CD4-positive, alpha-beta T cell (primary cell): Measurements from ENCODE around the gene MED12L. TPM values are rescaled to one million over a fixed set of nuclear protein-coding genes. Genes with fewer than 3 reads are reported as not detected.
A peak's percentile ranks its signal among the peaks of the same experiment; 100 is the strongest.

Experiments
- ATAC-seq: fragments of 200-7000 bp; cut with Tn5 transposase; one replicate; pipeline ENCODE4 v1.10.0; 2022; ENCODE audit warnings: mild to moderate bottlenecking; ENCODE audit not compliant: poor library complexity
- CTCF ChIA-PET: fragments of 350-600 bp; sonication (Branson Sonifier 250); formaldehyde crosslinking; loops from one replicate; lab custom pipeline; 2021; ENCODE audit warnings: antibody characterized with exemption, inconsistent platforms; lab: Charles Lee
- POLR2A ChIA-PET: fragments of 350-600 bp; sonication (Branson Sonifier 250); formaldehyde crosslinking; loops from one replicate; lab custom pipeline; 2021; ENCODE audit warnings: antibody characterized with exemption, inconsistent platforms; lab: Charles Lee
- DNase-seq, 14 experiments: peaks; one replicate each; pipeline ENCODE4 v3.0.0-alpha.2; 2013 to 2020; ENCODE audit warnings: mixed read lengths in 2 of 14
- H3K27ac ChIP-seq, 2 donors: one replicate each; pipeline versions ENCODE4 v1.5.1 to v1.7.0; 2013; ENCODE audit warnings: low read length in 2 of 2, low read depth in 1 of 2, mild to moderate bottlenecking in 1 of 2
- H3K27me3 ChIP-seq, 2 experiments: 1 replicate in 1 of 2; 2 replicates in 1 of 2; pipeline versions ENCODE4 v1.6.1 to v1.7.0; 2013; ENCODE audit warnings: low read length in 2 of 2, control low read depth in 1 of 2, mild to moderate bottlenecking in 1 of 2, moderate library complexity in 1 of 2; ENCODE audit not compliant: insufficient read depth in 2 of 2, control insufficient read depth in 1 of 2
- H3K36me3 ChIP-seq: one replicate; pipeline ENCODE4 v1.6.1; 2013; ENCODE audit warnings: low read length, control low read depth; ENCODE audit not compliant: insufficient read depth
- H3K4me1 ChIP-seq: one replicate; pipeline ENCODE4 v1.6.1; 2013; ENCODE audit warnings: low read length, control low read depth; ENCODE audit not compliant: insufficient read depth
- H3K4me3 ChIP-seq: one replicate; pipeline ENCODE4 v1.5.1; 2013; ENCODE audit warnings: mild to moderate bottlenecking, low read length, moderate library complexity
- H3K9me3 ChIP-seq, 2 experiments: 1 replicate in 1 of 2; 2 replicates in 1 of 2; pipeline versions ENCODE4 v1.6.1 to v1.7.0; 2013; ENCODE audit warnings: low read length in 2 of 2, mild to moderate bottlenecking in 2 of 2, control low read depth in 1 of 2, moderate library complexity in 1 of 2; ENCODE audit not compliant: control insufficient read depth in 1 of 2, insufficient read depth in 1 of 2
- H3K27ac Mint-ChIP-seq: one replicate; pipeline ENCODE4 v1.8.0; 2020; ENCODE audit warnings: mixed read lengths
- H3K27me3 Mint-ChIP-seq: one replicate; pipeline ENCODE4 v1.8.0; 2021; ENCODE audit warnings: mixed read lengths
- H3K36me3 Mint-ChIP-seq: one replicate; pipeline ENCODE4 v1.8.0; 2021; ENCODE audit warnings: low read depth, mixed read lengths
- H3K4me1 Mint-ChIP-seq: one replicate; pipeline ENCODE4 v1.8.0; 2021; ENCODE audit warnings: low read depth, mixed read lengths
- H3K4me3 Mint-ChIP-seq: one replicate; pipeline ENCODE4 v1.8.0; 2020; ENCODE audit warnings: mild to moderate bottlenecking, mixed read lengths
- H3K9me3 Mint-ChIP-seq: one replicate; pipeline ENCODE4 v1.8.0; 2020; ENCODE audit warnings: mixed read lengths
- CTCF ChIP-seq: fragments of 200-600 bp; IDR thresholded peaks from one replicate; pipeline ENCODE4 v1.8.0; 2022; ENCODE audit warnings: antibody characterized with exemption, mild to moderate bottlenecking
- intact Hi-C, 2 experiments: fragments of 100-400 bp; cut with DNase I in 1 of 2; cut with micrococcal nuclease in 1 of 2; formaldehyde crosslinking; loops; one replicate each; pipeline versions ENCODE4 v1.15.1 to v1.9.0; 2023 to 2025; cut with DNase I, micrococcal nuclease
- total RNA-seq, 174 experiments: library from RNA in 2 of 174; stranded (reverse) in 2 of 174; gene quantifications; one replicate each; pipeline ENCODE4 v1.2.3 and lab custom pipeline; 2021 to 2026

Gene MED12L
- total RNA-seq, 2 experiments from 2014 or later = 0.39 to 0.49 TPM

GRCh38 chr3:151133175-151133574, 47.7 kb downstream of the MED12L start:
- Histone ChIP-seq H3K36me3 (no peaks in the 10 kb centered on the region), H3K9me3 (no peaks in the 10 kb centered on the region), H3K27ac (no peak overlapping the region), H3K4me3 (no peak overlapping the region), H3K27me3 (no peaks in the 10 kb centered on the region), H3K4me1 (peaks cover 9% of the 10 kb centered on the region)
- Mint-ChIP-seq H3K27ac (no peak overlapping the region), H3K4me3 (no peak overlapping the region), H3K27me3 (no peaks in the 10 kb centered on the region), H3K36me3 (no peaks in the 10 kb centered on the region), H3K9me3 (no peaks in the 10 kb centered on the region), H3K4me1 (peaks cover 20% of the 10 kb centered on the region)
- no peak for ATAC-seq
- ChIA-PET CTCF (interaction anchor here (1.0 kb wide), 1 partner anchor 10 kb away, joined by 5 read pairs; no protein-coding TSS in a partner anchor), POLR2A (no interaction called here)
- TF ChIP-seq CTCF = no peak
- no peak for DNase-seq
- intact Hi-C loops = no loop called here

- DNase-seq (peak in 1 of 14 experiments; percentile 8), ATAC-seq (no peak)
- Histone ChIP-seq H3K27ac (no peak overlapping the region), H3K4me3 (no peak overlapping the region), H3K9me3 (no peaks in the 10 kb centered on the region), H3K36me3 (no peaks in the 10 kb centered on the region), H3K27me3 (no peaks in the 10 kb centered on the region), H3K4me1 (peaks cover 9% of the 10 kb centered on the region)
- Mint-ChIP-seq H3K27me3 (no peaks in the 10 kb centered on the region), H3K9me3 (no peaks in the 10 kb centered on the region), H3K4me3 (no peak overlapping the region), H3K4me1 (peaks cover 20% of the 10 kb centered on the region), H3K36me3 (no peaks in the 10 kb centered on the region), H3K27ac (no peak overlapping the region)
- ChIA-PET CTCF (interaction anchor here (1.0 kb wide), 1 partner anchor 9 kb away, joined by 5 read pairs; no protein-coding TSS in a partner anchor), POLR2A (no interaction called here)
- TF ChIP-seq CTCF = no peak
- intact Hi-C loops = no loop called here
Measured at GRCh38 chr3:151133917-151134450, 48.5 kb downstream of the MED12L start.

- H3K27me3 ChIP-seq = no peaks in the 10 kb centered on the region
- no peaks in the 10 kb centered on the region for H3K36me3 ChIP-seq
- TF ChIP-seq CTCF = no peak
- Mint-ChIP-seq H3K9me3 (no peaks in the 10 kb centered on the region), H3K4me3 (peak overlapping the region; percentile 42), H3K27ac (peak overlapping the region; percentile 84), H3K4me1 (peaks cover 20% of the 10 kb centered on the region), H3K27me3 (no peaks in the 10 kb centered on the region), H3K36me3 (no peaks in the 10 kb centered on the region)
- peak; percentile 80 for ATAC-seq
- H3K27ac ChIP-seq = peak overlapping the region in 1 of 2 donors; percentile 53
- no peak overlapping the region for H3K4me3 ChIP-seq
- CTCF ChIA-PET = interaction anchor here (1.0 kb wide), 1 partner anchor 10 kb away, joined by 5 read pairs; no protein-coding TSS in a partner anchor
- intact Hi-C loops = no loop called here
- no peaks in the 10 kb centered on the region for H3K9me3 ChIP-seq
- peak in 11 of 14 experiments; percentile 7 to 60 (median 31) for DNase-seq
- H3K4me1 ChIP-seq = peaks cover 9% of the 10 kb centered on the region
- POLR2A ChIA-PET = interaction anchor here (0.6 to 0.9 kb wide), 4 partner anchors 15 to 343 kb away, joined by 3 read pairs; partner anchors contain the start of gene GPR171
Measured at GRCh38 chr3:151135541-151136337, 50.3 kb downstream of the MED12L start.
